H9 (cell line): ENCODE results near the gene NR2F1-AS1. TPM values are rescaled to one million over a fixed set of nuclear protein-coding genes. Genes with fewer than 3 reads are reported as not detected.

Source experiments
- DNase-seq: peaks from one replicate; pipeline ENCODE4 v3.0.0-alpha.2; 2017
- H2AFZ ChIP-seq: one replicate; pipeline ENCODE4 v1.6.1; 2013; ENCODE audit warnings: mild to moderate bottlenecking, low read length, control low read depth, moderate library complexity
- H2AK5ac ChIP-seq: 2 replicates; pipeline ENCODE4 v1.6.1; 2013; ENCODE audit warnings: low read length, control low read depth, mixed read lengths; ENCODE audit not compliant: insufficient read length
- H2BK120ac ChIP-seq: one replicate; pipeline ENCODE4 v1.6.1; 2013; ENCODE audit warnings: low read depth, mild to moderate bottlenecking, low read length, control low read depth, inconsistent platforms; ENCODE audit not compliant: poor library complexity, severe bottlenecking
- H2BK12ac ChIP-seq: 2 replicates; pipeline ENCODE4 v1.6.1; 2013; ENCODE audit warnings: low read length, control low read depth, mixed read lengths, low read depth; ENCODE audit not compliant: insufficient read length
- H2BK15ac ChIP-seq: 2 replicates; pipeline ENCODE4 v1.6.1; 2013; ENCODE audit warnings: low read depth, low read length, control low read depth
- H2BK20ac ChIP-seq: one replicate; pipeline ENCODE4 v1.6.1; 2013; ENCODE audit warnings: low read depth, mild to moderate bottlenecking, low read length, control low read depth, inconsistent platforms; ENCODE audit not compliant: poor library complexity, severe bottlenecking
- H2BK5ac ChIP-seq: 2 replicates; pipeline ENCODE4 v1.6.1; 2013; ENCODE audit warnings: low read length, control low read depth, mixed read lengths; ENCODE audit not compliant: insufficient read length
- H3K14ac ChIP-seq: 2 replicates; pipeline ENCODE4 v1.6.1; 2013; ENCODE audit warnings: low read length, control low read depth; ENCODE audit not compliant: insufficient read depth
- H3K18ac ChIP-seq: 2 replicates; pipeline ENCODE4 v1.6.1; 2013; ENCODE audit warnings: low read depth, mild to moderate bottlenecking, mixed read lengths, low read length, control low read depth; ENCODE audit not compliant: insufficient read length
- H3K23ac ChIP-seq: 2 replicates; pipeline ENCODE4 v1.6.1; 2013; ENCODE audit warnings: low read length, control low read depth, mixed read lengths, low read depth; ENCODE audit not compliant: insufficient read length
- H3K23me2 ChIP-seq: 2 replicates; pipeline ENCODE4 v1.6.1; 2013; ENCODE audit warnings: low read depth, mild to moderate bottlenecking, mixed read lengths, low read length, control low read depth; ENCODE audit not compliant: insufficient read length, poor library complexity, severe bottlenecking
- H3K27ac ChIP-seq: 2 replicates; pipeline ENCODE4 v1.5.1; 2013; ENCODE audit warnings: low read length, control low read depth, mixed read lengths, low read depth; ENCODE audit not compliant: insufficient read length
- H3K27me3 ChIP-seq: 2 replicates; pipeline ENCODE4 v1.6.1; 2013; ENCODE audit warnings: low read length, control low read depth, inconsistent platforms; ENCODE audit not compliant: insufficient read depth
- H3K4ac ChIP-seq: 2 replicates; pipeline ENCODE4 v1.6.1; 2013; ENCODE audit warnings: low read depth, mild to moderate bottlenecking, control low read depth, inconsistent platforms, low read length, moderate library complexity
- H3K4me1 ChIP-seq: 2 replicates; pipeline ENCODE4 v1.6.1; 2013; ENCODE audit warnings: low read length, control low read depth, inconsistent platforms; ENCODE audit not compliant: insufficient read depth
- H3K4me2 ChIP-seq: 2 replicates; pipeline ENCODE4 v1.6.1; 2013; ENCODE audit warnings: low read length, control low read depth, mixed read lengths; ENCODE audit not compliant: insufficient read length, insufficient read depth
- H3K56ac ChIP-seq: 2 replicates; pipeline ENCODE4 v1.6.1; 2013; ENCODE audit warnings: low read depth, mild to moderate bottlenecking, mixed read lengths, low read length, control low read depth; ENCODE audit not compliant: insufficient read length
- H3K79me1 ChIP-seq: 2 replicates; pipeline ENCODE4 v1.6.1; 2013; ENCODE audit warnings: low read depth, mild to moderate bottlenecking, moderate library complexity, low read length, control low read depth, inconsistent platforms; ENCODE audit not compliant: insufficient read depth, poor library complexity, severe bottlenecking
- H3K79me2 ChIP-seq: 2 replicates; pipeline ENCODE4 v1.6.1; 2013; ENCODE audit warnings: low read length, control low read depth, inconsistent platforms; ENCODE audit not compliant: insufficient read depth
- H3K9ac ChIP-seq: 2 replicates; pipeline ENCODE4 v1.6.1; 2013; ENCODE audit warnings: low read length, control low read depth, mixed read lengths; ENCODE audit not compliant: insufficient read length; ENCODE audit errors: extremely low read depth
- H3K9me3 ChIP-seq: one replicate; pipeline ENCODE4 v1.6.1; 2013; ENCODE audit warnings: low read depth, low read length, inconsistent platforms; ENCODE audit not compliant: control insufficient read depth
- H3T11ph ChIP-seq: one replicate; pipeline ENCODE4 v1.6.1; 2013; ENCODE audit warnings: mild to moderate bottlenecking, low read length, control low read depth, inconsistent platforms
- H4K20me1 ChIP-seq: one replicate; pipeline ENCODE4 v1.6.1; 2013; ENCODE audit not compliant: control insufficient read depth, insufficient read length, insufficient read depth
- H4K5ac ChIP-seq: 2 replicates; pipeline ENCODE4 v1.6.1; 2013; ENCODE audit warnings: low read depth, mild to moderate bottlenecking, mixed read lengths, low read length, control low read depth; ENCODE audit not compliant: insufficient read length
- H4K8ac ChIP-seq: replicated peaks from 2 replicates; pipeline ENCODE4 v1.6.1; 2013; ENCODE audit warnings: low read length, control low read depth, mixed read lengths, low read depth; ENCODE audit not compliant: insufficient read length
- H4K91ac ChIP-seq: 2 replicates; pipeline ENCODE4 v1.6.1; 2013; ENCODE audit warnings: low read depth, mild to moderate bottlenecking, moderate library complexity, mixed read lengths, low read length, control low read depth; ENCODE audit not compliant: insufficient read length
- H3K27ac Mint-ChIP-seq, 3 experiments: 2 replicates in 2 of 3; 3 replicates in 1 of 3; pipeline ENCODE4 v1.8.0; 2020 to 2021; ENCODE audit warnings: mixed read lengths in 3 of 3, mild to moderate bottlenecking in 1 of 3, moderate library complexity in 1 of 3
- H3K27me3 Mint-ChIP-seq: 2 replicates; pipeline ENCODE4 v1.8.0; 2021; ENCODE audit warnings: low read depth, mild to moderate bottlenecking, moderate library complexity, mixed read lengths
- H3K36me3 Mint-ChIP-seq, 3 experiments: 2 replicates in 2 of 3; 3 replicates in 1 of 3; pipeline ENCODE4 v1.8.0; 2020 to 2021; ENCODE audit warnings: low read depth in 3 of 3, mixed read lengths in 3 of 3; ENCODE audit not compliant: insufficient read depth in 1 of 3
- H3K4me1 Mint-ChIP-seq, 2 experiments: 2 replicates each; pipeline ENCODE4 v1.8.0; 2020; ENCODE audit warnings: mixed read lengths in 2 of 2
- H3K4me3 Mint-ChIP-seq, 2 experiments: 2 replicates in 1 of 2; 3 replicates in 1 of 2; pipeline ENCODE4 v1.8.0; 2020 to 2021; ENCODE audit warnings: mild to moderate bottlenecking in 2 of 2, mixed read lengths in 2 of 2, moderate library complexity in 1 of 2
- H3K9me3 Mint-ChIP-seq, 2 experiments: 2 replicates in 1 of 2; 3 replicates in 1 of 2; pipeline ENCODE4 v1.8.0; 2020; ENCODE audit warnings: mild to moderate bottlenecking in 2 of 2, mixed read lengths in 2 of 2, moderate library complexity in 1 of 2
- WGBS: extraction: QIAGEN DNeasy Blood & Tissue Kit; methylation state at CpG from one replicate; pipeline ENCODE4 v1.1.7; 2013; ENCODE audit warnings: missing lambda C conversion rate, low lambda C conversion rate, mixed read lengths; ENCODE audit not compliant: insufficient read length; ENCODE audit errors: extremely low coverage; 5-methylcytosine and 5-hydroxymethylcytosine counted together
- total RNA-seq: library from RNA; stranded (reverse); gene quantifications from 2 replicates; pipeline ENCODE4 v1.2.1, GENCODE V29; 2021
- TF ChIP-seq, protein P1 (sequence below): fragments of 200-600 bp; sonication (generic); conservative IDR thresholded peaks from 3 replicates; pipeline ENCODE4 v1.8.0; 2021; ENCODE audit warnings: antibody characterized with exemption, mild to moderate bottlenecking

The NR2F1-AS1 gene
- total RNA-seq, 1 experiment from 2014 or later, result 1.9 TPM

DNA sequence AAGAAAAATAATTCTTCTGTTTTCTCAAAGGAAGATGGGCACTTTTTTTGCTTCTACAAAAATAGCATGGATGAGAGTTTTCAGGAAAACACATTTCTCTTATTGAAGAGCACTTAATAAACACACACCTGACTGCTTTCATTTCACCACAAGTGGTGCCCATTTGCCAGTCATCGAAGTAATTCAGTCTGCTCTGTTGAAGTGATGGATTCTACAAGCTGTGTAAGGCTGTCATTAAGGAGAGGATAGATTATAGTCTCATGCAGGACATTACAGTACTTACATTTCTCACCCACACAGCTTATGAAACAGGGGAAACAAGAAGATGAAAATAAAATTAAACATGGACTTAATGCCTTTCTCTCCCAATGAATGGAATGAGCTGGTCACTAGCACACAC, 165.2 kb downstream of the NR2F1-AS1 start:
- DNase-seq, result no peak
- Histone ChIP-seq H3K79me1 (no peaks in the 10 kb centered on the region), H2BK15ac (no peak overlapping the region; the same call in 1 of the 2 replicates), H4K20me1 (no peaks in the 10 kb centered on the region), H4K5ac (no peak overlapping the region), H3K23me2 (no peaks in the 10 kb centered on the region), H2AK5ac (no peak overlapping the region), H3K9me3 (no peaks in the 10 kb centered on the region), H3K4me1 (peaks cover 3% of the 10 kb centered on the region; the same call in 1 of the 2 replicates), H3K27me3 (no peaks in the 10 kb centered on the region), H2BK12ac (no peak overlapping the region), H3K9ac (no peak overlapping the region), H2BK5ac (no peak overlapping the region), H2AFZ (no peak overlapping the region), H2BK20ac (no peak overlapping the region), H2BK120ac (no peak overlapping the region), H3K56ac (no peak overlapping the region), H4K91ac (no peak overlapping the region), H3K4ac (no peak overlapping the region), H3K4me2 (no peak overlapping the region), H3K27ac (no peak overlapping the region), H3K14ac (no peak overlapping the region), H3K79me2 (no peaks in the 10 kb centered on the region), H3K23ac (no peak overlapping the region), H4K8ac (no peak overlapping the region), H3K18ac (no peak overlapping the region), H3T11ph (no peak overlapping the region)
- no peak overlapping the region for H3K4me3 Mint-ChIP-seq
- TF ChIP-seq, protein P1, sequence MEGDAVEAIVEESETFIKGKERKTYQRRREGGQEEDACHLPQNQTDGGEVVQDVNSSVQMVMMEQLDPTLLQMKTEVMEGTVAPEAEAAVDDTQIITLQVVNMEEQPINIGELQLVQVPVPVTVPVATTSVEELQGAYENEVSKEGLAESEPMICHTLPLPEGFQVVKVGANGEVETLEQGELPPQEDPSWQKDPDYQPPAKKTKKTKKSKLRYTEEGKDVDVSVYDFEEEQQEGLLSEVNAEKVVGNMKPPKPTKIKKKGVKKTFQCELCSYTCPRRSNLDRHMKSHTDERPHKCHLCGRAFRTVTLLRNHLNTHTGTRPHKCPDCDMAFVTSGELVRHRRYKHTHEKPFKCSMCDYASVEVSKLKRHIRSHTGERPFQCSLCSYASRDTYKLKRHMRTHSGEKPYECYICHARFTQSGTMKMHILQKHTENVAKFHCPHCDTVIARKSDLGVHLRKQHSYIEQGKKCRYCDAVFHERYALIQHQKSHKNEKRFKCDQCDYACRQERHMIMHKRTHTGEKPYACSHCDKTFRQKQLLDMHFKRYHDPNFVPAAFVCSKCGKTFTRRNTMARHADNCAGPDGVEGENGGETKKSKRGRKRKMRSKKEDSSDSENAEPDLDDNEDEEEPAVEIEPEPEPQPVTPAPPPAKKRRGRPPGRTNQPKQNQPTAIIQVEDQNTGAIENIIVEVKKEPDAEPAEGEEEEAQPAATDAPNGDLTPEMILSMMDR, result no peak
- no CpG with 5 or more reads among the region's 1 CpG for WGBS
- H3K27me3 Mint-ChIP-seq, result no peaks in the 10 kb centered on the region
- peaks cover 11% of the 10 kb centered on the region in 2 experiments for H3K4me1 Mint-ChIP-seq
- H3K9me3 Mint-ChIP-seq, result no peaks in the 10 kb centered on the region; a peak in 1 of 5 replicates
- H3K36me3 Mint-ChIP-seq, result no peaks in the 10 kb centered on the region; a peak in 1 of 7 replicates
- no peak overlapping the region for H3K27ac Mint-ChIP-seq
